OCI-LY1 (cell line): ENCODE data around the gene TMPRSS11B.

ENCODE experiments used
- CTCF ChIP-seq: fragments of 200-600 bp; sonication (generic), shearing (Covaris generic); IDR thresholded peaks from 2 replicates; pipeline ENCODE4 v1.5.1; 2017; ENCODE audit warnings: mild to moderate bottlenecking, antibody characterized with exemption, low read length, moderate library complexity, mixed read lengths
- EZH2 ChIP-seq: fragments of 200-600 bp; sonication (generic), shearing (Covaris generic); IDR thresholded peaks from 2 replicates; pipeline ENCODE4 v1.8.0; 2017; ENCODE audit warnings: borderline replicate concordance, mixed run types, mild to moderate bottlenecking, antibody characterized with exemption, low read length, moderate library complexity, mixed read lengths

- TF ChIP-seq CTCF (no peak), EZH2 (no peak)
These were observed 42.9 kb upstream of the TMPRSS11B start for GRCh38 chr4:68288393-68288740.
